PFSK-1 (cell line): ENCODE measurements around the gene TBKBP1.

ENCODE experiments used
- FOXP2 ChIP-seq: optimal IDR thresholded peaks from 2 replicates; pipeline ENCODE3; 2011; ENCODE audit warnings: borderline replicate concordance, control low read depth, inconsistent platforms; ENCODE audit not compliant: insufficient read depth; ENCODE audit errors: extremely low read length, extremely low read depth
- POLR2AphosphoS5 ChIP-seq: IDR thresholded peaks from 2 replicates; pipeline ENCODE4 v1.6.1; 2012; ENCODE audit warnings: low read depth, mild to moderate bottlenecking, control low read depth, low read length, moderate library complexity
- REST ChIP-seq, 2 experiments: IDR thresholded peaks; 2 replicates each; pipeline versions ENCODE4 v1.6.1 to v1.8.0; 2011 to 2012; ENCODE audit warnings: low read depth in 2 of 2, low read length in 2 of 2, control low read depth in 1 of 2, inconsistent platforms in 1 of 2, mild to moderate bottlenecking in 1 of 2, moderate library complexity in 1 of 2; ENCODE audit not compliant: insufficient read depth in 1 of 2
- SIN3A ChIP-seq: IDR thresholded peaks from 2 replicates; pipeline ENCODE4 v1.6.1; 2012; ENCODE audit warnings: mild to moderate bottlenecking, low read length, moderate library complexity, borderline replicate concordance; ENCODE audit not compliant: insufficient read depth
- TAF1 ChIP-seq: IDR thresholded peaks from 2 replicates; pipeline ENCODE4 v1.6.1; 2012; ENCODE audit warnings: low read length, control low read depth, borderline replicate concordance; ENCODE audit not compliant: insufficient read depth

The TBKBP1 gene

DNA sequence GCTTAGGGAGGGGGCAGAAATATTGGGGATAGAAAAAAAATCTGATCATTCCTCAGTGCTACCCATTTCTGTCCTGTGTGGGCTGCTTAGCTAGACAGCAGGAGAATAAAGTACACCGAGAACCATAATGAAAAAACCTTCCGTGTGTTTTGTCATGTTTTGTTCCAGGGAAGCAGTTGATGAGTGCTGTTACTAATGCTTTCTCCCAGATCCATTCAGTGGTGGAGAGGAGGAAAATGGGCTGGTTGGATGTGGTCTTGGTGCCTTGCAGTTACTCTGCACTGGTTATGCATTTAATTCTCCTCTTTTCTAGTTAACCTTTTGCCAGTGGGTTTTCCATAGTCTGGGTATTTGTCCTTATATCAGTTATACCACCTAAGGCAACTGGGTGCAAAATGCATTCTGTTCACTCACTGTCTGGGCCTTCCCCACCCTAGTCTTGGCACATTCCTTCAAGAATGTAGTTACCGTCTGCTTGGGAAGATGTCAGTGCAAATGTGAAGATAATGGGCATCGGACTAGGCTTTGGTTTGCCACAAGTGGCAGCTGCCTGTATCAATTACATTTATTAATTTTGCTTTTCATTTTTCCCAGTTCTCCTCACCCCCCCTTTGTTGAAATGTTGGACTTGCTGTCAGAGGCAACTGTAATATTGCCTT, 9.3 kb upstream of the TBKBP1 start:
- TF ChIP-seq POLR2AphosphoS5: 0 out of 2 replicates have a peak, but pooled peaks have one; percentile 33
- no peak for TF ChIP-seq REST (IDR thresholded peaks at IDR 0.05; ENCODE audit: insufficient read depth in 1 of 2, low read depth in 2 of 2, low read length in 2 of 2)
- TF ChIP-seq TAF1: no peak

DNA sequence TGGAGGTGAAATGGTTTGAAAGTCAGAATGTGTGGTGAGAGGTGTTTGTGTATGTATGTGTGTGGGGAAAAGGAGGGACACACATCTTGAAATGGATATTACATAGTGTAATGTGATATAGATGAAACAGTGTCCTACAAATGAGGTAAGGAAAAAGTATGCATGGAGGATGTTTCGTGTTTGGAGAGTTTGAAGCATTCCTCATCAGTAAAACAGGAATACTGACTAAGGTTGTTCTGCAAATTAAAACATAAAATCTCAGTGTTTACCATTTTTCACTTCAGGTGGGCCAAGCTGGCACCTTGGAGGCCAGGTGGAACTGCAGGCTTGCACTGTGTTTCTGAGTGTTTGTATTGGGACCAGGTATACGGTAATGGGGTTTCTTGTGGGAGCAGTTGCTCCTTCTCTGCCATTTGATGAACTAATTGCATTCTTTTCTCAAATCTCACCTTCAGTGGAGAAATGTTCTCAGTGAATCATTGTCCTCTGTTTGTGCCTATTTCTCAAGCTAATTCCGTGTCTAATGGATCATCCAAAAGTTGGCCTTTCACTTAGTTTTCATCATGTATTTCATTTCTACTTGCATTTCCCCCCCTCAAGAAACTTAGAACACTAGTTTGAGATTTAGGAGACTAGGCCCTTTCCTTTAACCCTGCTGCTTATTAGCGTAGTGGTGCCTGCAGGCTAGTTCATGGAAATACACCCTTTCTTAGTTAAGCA, 8.2 kb upstream of the TBKBP1 start:
- TF ChIP-seq TAF1 (no peak), POLR2AphosphoS5 (peak; percentile 60), SIN3A (no peak)

DNA sequence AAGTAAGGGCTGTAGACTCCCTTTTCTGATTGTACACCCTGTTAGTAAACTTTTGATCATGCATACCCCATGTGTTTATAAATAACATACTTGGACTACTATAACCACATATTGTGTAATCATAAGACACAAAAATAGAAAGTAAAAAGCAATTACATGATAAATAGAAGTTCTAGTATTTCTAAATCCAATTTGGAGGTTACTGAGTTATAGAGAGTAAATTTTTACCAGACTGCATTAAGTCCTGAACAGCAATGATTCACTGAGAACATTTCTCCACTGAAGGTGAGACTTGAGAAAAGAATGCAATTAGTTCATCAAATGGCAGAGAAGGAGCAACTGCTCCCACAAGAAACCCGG, 7.7 kb upstream of the TBKBP1 start:
- TF ChIP-seq TAF1 (no peak), REST (IDR thresholded peaks at IDR 0.05; ENCODE audit: insufficient read depth in 1 of 2, low read depth in 2 of 2, low read length in 2 of 2) (no peak), FOXP2 (no peak), SIN3A (no peak), POLR2AphosphoS5 (no peak; the same call in 1 of the 2 replicates)

DNA sequence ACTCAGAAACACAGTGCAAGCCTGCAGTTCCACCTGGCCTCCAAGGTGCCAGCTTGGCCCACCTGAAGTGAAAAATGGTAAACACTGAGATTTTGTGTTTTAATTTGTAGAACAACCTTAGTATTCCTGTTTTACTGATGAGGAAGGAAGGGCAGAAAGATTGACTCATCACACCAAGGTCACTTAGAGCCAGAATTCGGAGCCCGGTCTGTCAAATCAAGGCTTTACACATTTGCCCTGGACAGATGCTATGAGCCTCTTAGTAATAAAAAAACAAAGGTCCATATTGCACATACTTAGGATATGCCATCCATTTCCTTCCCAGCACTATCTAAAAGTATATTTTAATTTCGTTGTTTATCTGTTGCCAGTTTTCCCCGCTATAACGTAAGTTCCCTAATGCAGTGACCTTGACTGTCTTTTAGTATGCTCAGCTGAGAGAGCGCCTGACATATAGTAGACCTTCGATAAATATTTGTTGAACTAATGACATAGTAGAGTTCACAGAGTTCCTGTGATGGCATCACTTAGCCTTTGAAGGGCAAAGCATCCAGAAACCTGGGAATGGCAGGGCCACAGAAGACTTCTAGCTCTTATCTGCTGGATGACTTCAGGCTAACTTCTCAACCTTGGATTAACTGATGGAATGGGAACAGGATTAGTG, 7.2 kb upstream of the TBKBP1 start:
- no peak for TF ChIP-seq TAF1
- TF ChIP-seq POLR2AphosphoS5: peak; percentile 42; the same call in 1 of the 2 replicates

GRCh38 chr17:47687328-47687690, 6.7 kb upstream of the TBKBP1 start:
- no peak for TF ChIP-seq TAF1
- 0 out of 2 replicates have a peak, but pooled peaks have one; percentile 9 for TF ChIP-seq POLR2AphosphoS5
- no peak for TF ChIP-seq SIN3A
- no peak for TF ChIP-seq FOXP2
- no peak for TF ChIP-seq REST (IDR thresholded peaks at IDR 0.05; ENCODE audit: insufficient read depth in 1 of 2, low read depth in 2 of 2, low read length in 2 of 2)

GRCh38 chr17:47687748-47688147, 6.2 kb upstream of the TBKBP1 start:
- TF ChIP-seq REST (IDR thresholded peaks at IDR 0.05; ENCODE audit: insufficient read depth in 1 of 2, low read depth in 2 of 2, low read length in 2 of 2) (no peak), FOXP2 (no peak), POLR2AphosphoS5 (peak; percentile 37; the same call in 1 of the 2 replicates)
